Measurements from ENCODE around the gene TTC28. TPM values are rescaled to one million over a fixed set of nuclear protein-coding genes. Genes with fewer than 3 reads are reported as not detected.

Gene TTC28
- total RNA-seq, 1 donor from 2014 or later = 46.2 TPM

- no peaks in the 10 kb centered on the region for H3K9me3 ChIP-seq (ENCODE audit: low read depth)
- H3K36me3 ChIP-seq = no peaks in the 10 kb centered on the region
- no peaks in the 10 kb centered on the region for H4K20me1 ChIP-seq (ENCODE audit: low read depth)
- H3K4me3 ChIP-seq = no peak overlapping the region
- no peak for DNase-seq (ENCODE audit: low spot score)
- TF ChIP-seq CTCF (IDR thresholded peaks at IDR 0.05) = no peak
- no peak for TF ChIP-seq EZH2phosphoT487 (IDR thresholded peaks at IDR 0.05)
- TF ChIP-seq EZH2 (IDR thresholded peaks at IDR 0.05) = no peak
- peaks cover 1% of the 10 kb centered on the region for H3K4me1 ChIP-seq
- Mint-ChIP-seq H3K4me1 (peaks cover 37% of the 10 kb centered on the region), H3K9me3 (peaks cover 10% of the 10 kb centered on the region), H3K27me3 (ENCODE audit: insufficient read depth, low read depth) (no peaks in the 10 kb centered on the region), H3K4me3 (no peak overlapping the region), H3K36me3 (peaks cover 11% of the 10 kb centered on the region), H3K27ac (no peak overlapping the region)
- no peak overlapping the region for H3K9ac ChIP-seq
- no peaks in the 10 kb centered on the region for H3F3A ChIP-seq (ENCODE audit: low read depth)
- H3K79me2 ChIP-seq (ENCODE audit: low read depth) = no peaks in the 10 kb centered on the region
- no peaks in the 10 kb centered on the region for H3K27me3 ChIP-seq
- H3K4me2 ChIP-seq = no peak overlapping the region
- no peak overlapping the region for H2AFZ ChIP-seq (replicated peaks)
- H3K27ac ChIP-seq = no peak overlapping the region
Measured at GRCh38 chr22:28046100-28046499, 633.5 kb downstream of the TTC28 start.

GRCh38 chr22:28044546-28045173 lies 635.0 kb downstream of the TTC28 start:
- no peak overlapping the region for H3K4me3 Mint-ChIP-seq
- Histone ChIP-seq H3K4me2 (no peak overlapping the region), H3K27me3 (no peaks in the 10 kb centered on the region), H3K27ac (no peak overlapping the region), H3K36me3 (no peaks in the 10 kb centered on the region), H3F3A (ENCODE audit: low read depth) (no peaks in the 10 kb centered on the region), H3K4me3 (no peak overlapping the region), H3K9ac (no peak overlapping the region), H4K20me1 (ENCODE audit: low read depth) (no peaks in the 10 kb centered on the region), H3K4me1 (no peaks in the 10 kb centered on the region), H3K79me2 (ENCODE audit: low read depth) (no peaks in the 10 kb centered on the region), H2AFZ (replicated peaks) (no peak overlapping the region), H3K9me3 (ENCODE audit: low read depth) (no peaks in the 10 kb centered on the region)
- peaks cover 17% of the 10 kb centered on the region for H3K36me3 Mint-ChIP-seq
- no peaks in the 10 kb centered on the region for H3K27me3 Mint-ChIP-seq (ENCODE audit: insufficient read depth, low read depth)
- H3K27ac Mint-ChIP-seq = no peak overlapping the region
- H3K9me3 Mint-ChIP-seq = peaks cover 24% of the 10 kb centered on the region
- no peak for TF ChIP-seq EZH2 (IDR thresholded peaks at IDR 0.05)
- no peak for TF ChIP-seq CTCF (IDR thresholded peaks at IDR 0.05)
- TF ChIP-seq EZH2phosphoT487 (IDR thresholded peaks at IDR 0.05) = no peak
- DNase-seq (ENCODE audit: low spot score) = no peak
- H3K4me1 Mint-ChIP-seq = peaks cover 23% of the 10 kb centered on the region

GRCh38 chr22:28043266-28043665 lies 636.4 kb downstream of the TTC28 start:
- DNase-seq (ENCODE audit: low spot score) = no peak
- Mint-ChIP-seq H3K27ac (no peak overlapping the region), H3K36me3 (peaks cover 17% of the 10 kb centered on the region), H3K27me3 (ENCODE audit: insufficient read depth, low read depth) (no peaks in the 10 kb centered on the region), H3K4me3 (no peak overlapping the region), H3K9me3 (peaks cover 27% of the 10 kb centered on the region), H3K4me1 (peaks cover 10% of the 10 kb centered on the region)
- H3K4me2 ChIP-seq = no peak overlapping the region
- no peaks in the 10 kb centered on the region for H3K9me3 ChIP-seq (ENCODE audit: low read depth)
- no peak overlapping the region for H3K27ac ChIP-seq
- H3K27me3 ChIP-seq = no peaks in the 10 kb centered on the region
- TF ChIP-seq EZH2 (IDR thresholded peaks at IDR 0.05) = no peak
- TF ChIP-seq CTCF (IDR thresholded peaks at IDR 0.05) = no peak
- no peak for TF ChIP-seq EZH2phosphoT487 (IDR thresholded peaks at IDR 0.05)
- H3K4me1 ChIP-seq = no peaks in the 10 kb centered on the region
- H4K20me1 ChIP-seq (ENCODE audit: low read depth) = no peaks in the 10 kb centered on the region
- H3K79me2 ChIP-seq (ENCODE audit: low read depth) = no peaks in the 10 kb centered on the region
- H2AFZ ChIP-seq (replicated peaks) = no peak overlapping the region
- peak overlapping the region; percentile 32 for H3K9ac ChIP-seq
- no peaks in the 10 kb centered on the region for H3K36me3 ChIP-seq
- no peaks in the 10 kb centered on the region for H3F3A ChIP-seq (ENCODE audit: low read depth)
- no peak overlapping the region for H3K4me3 ChIP-seq
